Measurements from ENCODE around the gene DGKI. TPM values are rescaled to one million over a fixed set of nuclear protein-coding genes. Genes with fewer than 3 reads are reported as not detected.

DGKI gene
- total and polyA plus RNA-seq, 2 of the 13 experiments (the other 11 are each of a cell fraction or from before 2014, with no cell fraction given) = 0.09 to 0.17 TPM

DNA sequence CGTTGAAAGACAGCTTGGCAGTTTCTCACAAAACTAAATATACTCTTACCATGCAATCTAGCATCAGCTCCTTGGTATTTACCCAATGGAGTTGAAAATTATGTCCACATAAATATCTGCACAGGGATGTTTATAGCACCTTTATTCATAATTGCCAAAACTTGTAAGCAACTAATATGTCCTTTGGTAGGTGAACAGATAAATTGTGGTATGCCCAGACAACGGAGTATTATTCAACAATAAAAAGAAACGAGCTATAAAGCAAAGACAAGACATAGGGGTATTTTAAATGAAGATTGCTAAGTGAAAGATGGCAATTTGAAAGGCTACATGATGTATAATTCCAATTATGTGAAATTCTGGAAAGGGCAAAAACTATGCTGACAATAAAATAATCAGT, 340.7 kb downstream of the DGKI start:
- CTCF ChIA-PET (ENCODE audit: low intra/inter-chr PET ratio, low total read pairs) = no interaction called here
- WGBS (ENCODE audit: low lambda C conversion rate) = 1% methylated on average over 3 of the region's 3 CpGs
- Histone ChIP-seq H3K27ac (ENCODE audit: extremely low read length, insufficient read depth, low read length) (no peak overlapping the region), H4K20me1 (ENCODE audit: insufficient read depth, low read length) (no peaks in the 10 kb centered on the region), H3K4me3 (replicated peaks in 1 of 3; ENCODE audit: insufficient read depth in 1 of 3, low read depth in 2 of 3, low read length in 3 of 3) (no peak overlapping the region), H3K4me2 (ENCODE audit: low read depth, low read length) (no peak overlapping the region), H3K9ac (ENCODE audit: insufficient read depth, low read depth, low read length) (no peak overlapping the region), H3K9me3 (ENCODE audit: low read length) (no peaks in the 10 kb centered on the region), H3K79me2 (ENCODE audit: insufficient read depth, low read length) (no peaks in the 10 kb centered on the region), H3K36me3 (replicated peaks in 1 of 2; ENCODE audit: control insufficient read depth in 1 of 2, insufficient read depth in 2 of 2, low read length in 2 of 2) (no peaks in the 10 kb centered on the region), H3K4me1 (ENCODE audit: insufficient read depth, low read length) (no peaks in the 10 kb centered on the region), H3K27me3 (ENCODE audit: control insufficient read depth in 1 of 2, insufficient read depth in 2 of 2, low read length in 2 of 2) (no peaks in the 10 kb centered on the region), H2AFZ (ENCODE audit: low read length) (no peak overlapping the region)
- in situ Hi-C loops (cut with HindIII; ENCODE audit: extremely low pct_ligation_motif_present, low pct_unique_long_range_greater_than_20kb) = no loop called here
- no peak for DNase-seq (ENCODE audit: low spot score)
- TF ChIP-seq NR2F6 (IDR thresholded peaks at IDR 0.05) (no peak), NR2F6 (CRISPR knock-in tag; IDR thresholded peaks at IDR 0.05) (no peak), EP300 (IDR thresholded peaks at IDR 0.05; ENCODE audit: low read depth in 2 of 2, low read length in 2 of 2) (no peak), EP300 (CRISPR knock-in tag; IDR thresholded peaks at IDR 0.05; ENCODE audit: borderline replicate concordance) (no peak), ZNF879 (CRISPR knock-in tag; IDR thresholded peaks at IDR 0.05) (no peak), ZNF234 (CRISPR knock-in tag; conservative IDR thresholded peaks at IDR 0.05) (no peak), LCORL (IDR thresholded peaks at IDR 0.05) (no peak), LCORL (CRISPR knock-in tag; IDR thresholded peaks at IDR 0.05) (no peak), SRSF1 (optimal IDR thresholded peaks at IDR 0.05; ENCODE audit: low read depth, low read length) (no peak), KLF16 (CRISPR knock-in tag; IDR thresholded peaks at IDR 0.05) (no peak), SIN3A (IDR thresholded peaks at IDR 0.05; ENCODE audit: borderline replicate concordance, low read depth, low read length) (no peak), ZNF577 (CRISPR knock-in tag; IDR thresholded peaks at IDR 0.05; ENCODE audit: borderline replicate concordance, low read depth) (no peak), HOXA5 (CRISPR knock-in tag; IDR thresholded peaks at IDR 0.05) (no peak), GATAD2A (CRISPR knock-in tag; IDR thresholded peaks at IDR 0.05) (no peak), ZNF547 (CRISPR knock-in tag; IDR thresholded peaks at IDR 0.05) (no peak), ZBTB1 (CRISPR knock-in tag; IDR thresholded peaks at IDR 0.05; ENCODE audit: borderline replicate concordance) (no peak), ATAD3A (CRISPR knock-in tag; IDR thresholded peaks at IDR 0.05) (no peak), ZNF850 (CRISPR knock-in tag; conservative IDR thresholded peaks at IDR 0.05) (no peak), EHMT2 (IDR thresholded peaks at IDR 0.05; ENCODE audit: borderline replicate concordance, low read depth, low read length) (no peak), NCOR1 (IDR thresholded peaks at IDR 0.05; ENCODE audit: borderline replicate concordance, low read length) (no peak), ZNF75D (CRISPR knock-in tag; IDR thresholded peaks at IDR 0.05; ENCODE audit: borderline replicate concordance) (no peak), HDAC2 (CRISPR knock-in tag; IDR thresholded peaks at IDR 0.05) (no peak)
- TF ChIP-seq, protein P1, sequence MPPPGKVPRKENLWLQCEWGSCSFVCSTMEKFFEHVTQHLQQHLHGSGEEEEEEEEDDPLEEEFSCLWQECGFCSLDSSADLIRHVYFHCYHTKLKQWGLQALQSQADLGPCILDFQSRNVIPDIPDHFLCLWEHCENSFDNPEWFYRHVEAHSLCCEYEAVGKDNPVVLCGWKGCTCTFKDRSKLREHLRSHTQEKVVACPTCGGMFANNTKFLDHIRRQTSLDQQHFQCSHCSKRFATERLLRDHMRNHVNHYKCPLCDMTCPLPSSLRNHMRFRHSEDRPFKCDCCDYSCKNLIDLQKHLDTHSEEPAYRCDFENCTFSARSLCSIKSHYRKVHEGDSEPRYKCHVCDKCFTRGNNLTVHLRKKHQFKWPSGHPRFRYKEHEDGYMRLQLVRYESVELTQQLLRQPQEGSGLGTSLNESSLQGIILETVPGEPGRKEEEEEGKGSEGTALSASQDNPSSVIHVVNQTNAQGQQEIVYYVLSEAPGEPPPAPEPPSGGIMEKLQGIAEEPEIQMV (CRISPR knock-in tag; IDR thresholded peaks at IDR 0.05; ENCODE audit: low read depth) = no peak
- POLR2A ChIA-PET = no interaction called here
- no peak for ATAC-seq
- no TSS peak for BruUV-seq (replicated peaks)
- intact Hi-C loops (cut with micrococcal nuclease; ENCODE audit: unreplicated experiment) = no loop called here
- no peak for FAIRE-seq
